ENCODE measurements around the gene ADK.
"Not testable (repeated sequence)": the region's sequence is repeated elsewhere in the genome, so short reads cannot be mapped to it uniquely, and the experiment has no call there.

The ADK gene

DNA sequence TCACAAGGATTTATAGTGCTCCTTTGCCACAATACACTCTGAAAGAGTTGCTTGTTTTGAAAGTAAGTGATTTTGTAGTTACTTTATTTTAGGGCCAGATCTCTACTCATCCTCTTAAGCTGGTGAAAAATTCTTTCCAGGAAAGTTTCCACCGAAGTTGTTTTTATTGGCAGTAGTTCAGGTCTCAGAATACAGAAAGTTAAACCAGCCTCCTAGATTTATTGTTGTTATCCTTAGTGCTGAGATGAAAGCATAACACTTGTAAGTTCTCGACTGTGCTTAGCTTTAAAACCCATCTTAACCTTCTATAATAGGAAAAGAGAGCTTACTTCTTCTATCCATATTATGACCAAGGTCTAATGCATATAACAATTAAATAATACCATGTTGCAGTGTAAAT, 5.9 kb upstream of the ADK start:
- no peak for DNase-seq (ENCODE audit: low read depth in 2 of 3, low spot score in 2 of 3)

- not testable (repeated sequence) for DNase-seq (ENCODE audit: low read depth in 2 of 3, low spot score in 2 of 3)
Measured at GRCh38 chr10:74146980-74147379, 4.0 kb upstream of the ADK start.

DNA sequence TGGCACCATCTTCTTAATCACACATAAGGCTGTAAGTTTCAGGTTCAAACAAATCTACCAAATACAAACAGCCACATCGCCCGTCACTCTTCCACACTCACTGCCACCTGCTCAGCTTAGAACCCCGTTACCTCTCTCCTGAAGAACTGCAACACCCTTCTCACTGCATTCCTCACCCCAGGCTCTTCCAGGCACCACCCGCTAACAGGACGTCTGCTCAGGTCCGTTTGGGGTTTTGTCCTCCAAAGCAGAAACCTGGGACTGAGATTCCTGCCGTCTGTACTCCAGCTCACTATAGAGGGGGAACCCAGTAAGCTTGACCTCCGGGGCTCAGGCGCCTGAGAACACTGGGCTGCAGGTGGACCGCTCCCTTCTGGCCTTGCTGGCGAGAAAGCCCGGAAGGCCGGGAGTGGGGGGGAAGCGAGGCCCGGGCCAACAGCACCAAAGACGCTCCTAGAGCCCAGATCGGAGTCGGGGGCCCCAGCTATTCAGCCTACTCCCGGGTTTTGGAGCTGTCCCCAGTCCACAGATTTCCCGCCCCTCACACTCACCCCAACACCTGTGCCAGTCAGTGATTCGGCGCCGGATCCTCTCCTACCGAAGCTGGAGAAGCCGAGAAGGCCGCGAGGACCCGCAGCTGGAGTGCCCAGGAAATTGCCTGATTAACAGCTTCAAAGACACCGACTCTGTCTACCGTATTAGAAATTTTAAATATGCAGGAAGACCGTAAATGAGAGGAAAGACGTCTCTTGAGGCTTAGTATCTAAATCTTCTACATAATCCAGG, 624 bp upstream of the ADK start, which contains the start of gene AP3M1:
Gene AP3M1, minus strand, starts transcription at position 625 of the 786 bp plus-strand sequence. CDS start 12,449 bp downstream, outside the sequence.
- peak; percentile 52 to 73 (median 58) for DNase-seq (ENCODE audit: low read depth in 2 of 3, low spot score in 2 of 3)

DNA sequence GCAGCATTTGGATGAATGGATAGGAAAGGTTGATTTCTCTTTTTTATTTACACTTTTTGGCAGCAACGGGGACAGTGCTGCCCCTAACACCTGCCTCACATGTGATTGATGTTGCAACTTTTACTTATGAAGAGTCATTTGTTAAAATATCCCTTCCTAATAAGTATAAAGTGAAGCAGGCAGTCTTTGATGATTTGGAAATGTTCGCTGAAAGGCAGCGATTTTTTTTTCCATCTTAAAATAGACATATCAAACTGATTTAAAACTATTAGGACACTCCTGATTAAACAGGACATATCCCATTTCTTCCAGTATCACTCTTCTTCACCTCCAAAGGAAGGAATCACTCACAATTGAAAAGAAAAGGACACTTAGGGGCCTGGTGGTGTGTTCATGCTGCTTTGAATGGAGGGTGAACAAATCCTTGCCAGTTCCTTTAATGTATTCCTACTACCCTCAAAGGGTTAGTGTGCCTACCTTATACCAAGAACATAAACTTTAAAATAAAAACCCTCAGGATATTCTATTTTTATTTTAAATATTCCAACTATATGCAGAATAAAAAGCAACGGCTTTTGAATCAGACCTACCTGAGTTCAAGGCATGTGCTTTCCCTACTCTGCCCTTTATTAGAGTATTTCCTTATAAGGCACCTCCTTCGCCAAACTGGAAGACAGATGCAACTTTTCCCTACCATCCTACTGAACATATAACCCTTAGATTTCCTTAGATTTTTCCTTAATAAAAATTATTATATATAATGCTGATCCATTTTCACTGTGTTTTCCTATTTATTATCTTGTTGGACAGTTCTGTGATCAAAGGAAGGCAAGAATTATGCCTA, 1.1 kb downstream of the ADK start:
- no peak for DNase-seq (ENCODE audit: low read depth in 2 of 3, low spot score in 2 of 3)

GRCh38 chr10:74153123-74153522, 2.1 kb downstream of the ADK start:
- no peak for DNase-seq (ENCODE audit: low read depth in 2 of 3, low spot score in 2 of 3)

GRCh38 chr10:74153676-74154075, 2.7 kb downstream of the ADK start:
- no peak for DNase-seq (ENCODE audit: low read depth in 2 of 3, low spot score in 2 of 3)

DNA sequence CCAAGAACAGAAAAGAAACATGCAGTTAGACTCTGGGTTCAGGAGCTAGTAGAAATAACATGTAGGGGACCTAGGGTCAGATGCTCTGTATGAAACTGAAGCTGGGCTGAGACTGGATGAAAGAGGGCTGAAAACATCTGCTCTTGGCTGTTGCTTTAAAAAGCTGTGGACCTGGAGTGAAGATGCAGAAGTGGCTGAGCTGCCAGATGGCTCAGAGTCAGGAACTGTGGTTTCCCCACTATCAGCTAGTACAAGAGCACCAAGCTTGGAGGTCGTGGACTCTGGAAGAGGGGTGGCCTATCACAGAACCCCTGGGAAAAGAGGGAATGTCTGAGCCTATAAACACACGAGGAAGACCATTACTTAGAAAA, 5.9 kb downstream of the ADK start:
- no peak for DNase-seq (ENCODE audit: low read depth in 2 of 3, low spot score in 2 of 3)

DNA sequence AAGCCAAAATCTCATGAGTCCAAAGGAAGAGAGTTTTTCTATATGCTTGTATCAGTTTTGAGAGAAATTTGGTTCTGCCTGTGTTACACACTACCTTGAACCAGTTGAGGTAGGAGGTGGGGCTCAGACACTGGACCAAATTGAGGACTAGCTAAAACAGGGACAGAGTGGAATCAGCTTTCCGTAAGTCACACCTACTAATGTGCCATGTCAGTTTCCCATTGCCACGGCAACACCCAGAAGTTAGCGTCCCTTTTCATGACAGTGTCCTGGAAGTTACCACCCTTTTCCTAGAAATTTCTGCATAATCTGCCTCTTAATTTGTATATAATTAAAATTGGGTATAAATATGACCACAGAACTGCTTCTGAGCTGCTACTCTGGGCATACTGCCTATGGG, 9.0 kb downstream of the ADK start:
- no peak for DNase-seq (ENCODE audit: low read depth in 2 of 3, low spot score in 2 of 3)

GRCh38 chr10:74163319-74164068, 12.5 kb downstream of the ADK start:
- no peak for DNase-seq (ENCODE audit: low read depth in 2 of 3, low spot score in 2 of 3)

GRCh38 chr10:74164716-74165529, 13.9 kb downstream of the ADK start:
- no peak for DNase-seq (ENCODE audit: low read depth in 2 of 3, low spot score in 2 of 3)

DNA sequence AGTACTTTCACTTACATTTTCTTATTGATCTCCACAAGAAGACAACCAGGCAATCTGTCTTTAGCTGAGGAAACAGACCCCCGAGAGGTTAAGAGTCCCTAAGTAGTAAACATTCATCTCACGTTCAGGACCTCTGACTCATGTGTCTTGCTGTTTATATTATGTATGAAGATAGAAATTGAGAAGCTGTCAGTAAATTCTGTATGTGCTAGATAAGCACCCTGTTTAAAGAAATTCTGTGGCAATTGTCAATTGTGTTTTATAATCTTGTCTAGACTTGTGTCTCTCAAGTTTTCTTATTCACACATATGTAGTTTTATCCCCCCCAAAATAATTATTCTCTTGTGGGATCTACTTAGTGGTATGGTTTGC, 14.5 kb downstream of the ADK start:
- DNase-seq (ENCODE audit: low read depth in 2 of 3, low spot score in 2 of 3), result no peak

DNA sequence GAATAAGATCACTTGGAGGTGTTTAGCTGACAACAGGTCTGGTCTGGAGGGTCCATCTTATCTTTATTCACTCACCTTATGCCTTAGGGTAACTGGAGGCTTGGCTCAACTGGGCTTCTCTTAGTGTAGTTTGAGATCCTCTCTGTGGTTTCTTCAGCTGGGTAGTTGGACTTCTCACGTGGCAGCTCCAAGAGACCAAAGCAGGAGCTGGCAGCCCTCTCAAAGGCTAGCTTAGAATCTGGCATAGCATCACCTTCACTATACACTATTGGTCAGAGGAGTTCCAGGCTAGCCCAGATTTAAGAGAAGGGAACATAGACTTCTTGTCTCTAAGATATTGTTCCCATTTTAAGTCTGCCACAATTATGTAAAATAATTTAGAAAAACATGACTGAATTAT, 16.4 kb downstream of the ADK start:
- DNase-seq (ENCODE audit: low read depth in 2 of 3, low spot score in 2 of 3), result no peak

- no peak for DNase-seq (ENCODE audit: low read depth in 2 of 3, low spot score in 2 of 3)
Measured at GRCh38 chr10:74171625-74172024, 20.6 kb downstream of the ADK start.

GRCh38 chr10:74174521-74174920, 23.5 kb downstream of the ADK start:
- no peak for DNase-seq (ENCODE audit: low read depth in 2 of 3, low spot score in 2 of 3)

DNA sequence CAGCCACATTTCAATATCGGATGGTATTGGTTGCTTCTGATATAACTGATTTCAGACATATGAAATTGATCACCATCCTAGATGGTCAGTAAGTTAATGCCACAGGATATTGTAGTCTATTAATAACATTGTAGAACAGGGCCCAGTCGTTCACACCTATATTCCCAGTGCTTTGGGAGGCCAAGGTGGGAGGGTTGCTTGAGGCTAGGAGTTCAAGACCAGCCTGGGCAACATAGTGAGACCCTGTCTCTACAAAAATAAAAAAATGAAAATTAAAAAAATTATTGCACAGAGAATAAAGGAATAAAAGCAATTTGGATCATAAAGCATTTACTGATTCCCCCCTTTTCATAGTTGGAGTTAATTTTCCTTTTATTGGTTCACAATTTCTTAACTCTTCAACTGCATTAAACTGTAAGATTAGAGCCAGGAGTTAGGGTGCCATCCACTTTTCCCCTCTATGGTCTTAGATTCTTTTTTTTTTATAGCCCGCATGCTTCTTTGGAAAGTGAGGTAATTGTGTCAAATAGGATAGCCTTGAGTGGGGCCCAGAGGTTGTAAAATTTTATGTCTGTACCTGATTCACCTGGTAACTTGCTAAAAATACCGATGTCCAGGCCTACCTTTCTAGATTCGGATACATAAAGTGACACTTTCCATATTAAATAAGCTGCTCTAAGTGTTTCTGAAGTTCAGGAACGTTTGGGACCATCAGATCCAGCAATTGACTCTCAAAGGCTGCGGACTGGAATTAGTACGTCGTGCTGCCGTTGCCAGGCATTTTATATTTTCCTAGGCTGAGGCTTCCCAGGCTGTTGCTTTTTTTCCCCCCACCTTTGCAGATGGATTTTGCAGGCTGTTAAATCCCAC, 24.7 kb downstream of the ADK start:
- no peak for DNase-seq (ENCODE audit: low read depth in 2 of 3, low spot score in 2 of 3)

DNA sequence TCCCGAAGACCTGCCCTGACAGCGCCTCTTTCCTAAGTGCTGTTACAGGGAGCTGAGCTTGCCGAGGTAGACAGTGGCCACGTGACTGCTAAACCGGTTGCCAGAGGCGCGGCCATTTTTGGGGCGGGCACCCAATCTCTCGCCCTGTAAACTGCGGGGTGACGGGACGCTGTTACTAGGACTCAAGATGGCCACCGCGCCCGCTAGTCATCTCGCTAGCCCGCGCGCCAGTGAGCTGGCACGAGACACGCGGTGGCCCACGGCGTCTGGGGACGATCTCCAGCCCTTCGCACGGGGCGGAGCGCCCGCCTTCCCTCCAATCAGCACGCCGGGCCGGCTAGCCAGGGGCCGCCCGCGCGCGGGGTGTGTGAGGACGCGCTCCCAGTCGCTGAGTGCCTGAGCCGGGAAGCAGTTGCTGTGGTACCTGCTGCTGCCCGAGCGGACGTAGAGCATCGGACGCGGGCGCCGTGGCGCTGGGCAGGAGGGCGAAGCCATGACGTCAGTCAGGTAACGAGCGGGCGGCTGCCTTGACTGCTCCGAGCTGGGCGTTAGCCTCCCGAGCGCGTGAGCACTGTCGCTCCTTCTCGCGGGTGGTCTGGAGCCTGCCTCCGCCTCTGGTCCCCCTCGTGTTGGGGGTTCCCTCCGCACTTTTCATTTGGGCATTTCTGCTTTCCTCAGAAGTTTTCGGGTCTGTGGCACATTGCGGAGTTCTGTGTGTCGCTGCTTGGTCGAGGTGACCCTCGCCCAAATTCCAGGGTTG, 25.5 kb downstream of the ADK start:
- peak; percentile 82 to 95 (median 88) for DNase-seq (ENCODE audit: low read depth in 2 of 3, low spot score in 2 of 3)

DNA sequence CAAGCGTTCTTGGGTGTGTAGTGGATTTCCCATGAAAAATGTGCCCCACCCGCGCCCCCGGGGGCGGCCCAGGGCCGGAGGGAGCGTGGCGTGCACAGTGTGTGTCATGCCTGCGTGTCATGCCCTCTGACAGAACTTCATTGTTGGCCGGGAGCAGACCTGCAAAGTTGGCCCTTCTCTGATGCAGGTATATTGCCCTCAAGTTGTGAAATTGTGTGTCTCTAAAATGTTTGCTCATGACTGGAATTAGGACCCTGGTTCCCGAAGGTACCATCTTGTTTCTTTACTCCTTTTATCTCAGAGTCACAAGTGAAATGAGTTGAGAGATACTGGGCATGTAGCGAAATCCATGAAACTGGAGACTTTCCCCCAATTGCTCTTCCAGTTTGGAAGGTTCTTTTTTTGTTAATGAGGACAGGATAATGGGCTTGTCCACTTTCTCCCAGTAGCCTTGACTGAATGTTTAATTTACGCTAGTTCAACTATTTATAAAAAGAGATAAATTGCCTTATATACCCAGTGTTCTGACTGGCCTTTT, 26.2 kb downstream of the ADK start:
- DNase-seq (ENCODE audit: low read depth in 2 of 3, low spot score in 2 of 3), result peak in 1 of 3 experiments; percentile 27

- DNase-seq (ENCODE audit: low read depth in 2 of 3, low spot score in 2 of 3), result no peak
Measured at GRCh38 chr10:74178042-74178791, 27.2 kb downstream of the ADK start.
